Stimulated activated CD8-positive, alpha-beta memory T cell treated with anti-CD3 and anti-CD28 coated beads, Interleukin-7, amount 100 ng/mL, for 48 hours (primary cell): ENCODE measurements around the gene PLCE1.

Experiments
- DNase-seq, 2 donors: peaks; one replicate each; pipeline ENCODE4 v3.0.0-alpha.2; 2020; ENCODE audit warnings: low read depth in 1 of 2; ENCODE audit errors: extremely low read depth in 1 of 2

PLCE1 gene

DNA sequence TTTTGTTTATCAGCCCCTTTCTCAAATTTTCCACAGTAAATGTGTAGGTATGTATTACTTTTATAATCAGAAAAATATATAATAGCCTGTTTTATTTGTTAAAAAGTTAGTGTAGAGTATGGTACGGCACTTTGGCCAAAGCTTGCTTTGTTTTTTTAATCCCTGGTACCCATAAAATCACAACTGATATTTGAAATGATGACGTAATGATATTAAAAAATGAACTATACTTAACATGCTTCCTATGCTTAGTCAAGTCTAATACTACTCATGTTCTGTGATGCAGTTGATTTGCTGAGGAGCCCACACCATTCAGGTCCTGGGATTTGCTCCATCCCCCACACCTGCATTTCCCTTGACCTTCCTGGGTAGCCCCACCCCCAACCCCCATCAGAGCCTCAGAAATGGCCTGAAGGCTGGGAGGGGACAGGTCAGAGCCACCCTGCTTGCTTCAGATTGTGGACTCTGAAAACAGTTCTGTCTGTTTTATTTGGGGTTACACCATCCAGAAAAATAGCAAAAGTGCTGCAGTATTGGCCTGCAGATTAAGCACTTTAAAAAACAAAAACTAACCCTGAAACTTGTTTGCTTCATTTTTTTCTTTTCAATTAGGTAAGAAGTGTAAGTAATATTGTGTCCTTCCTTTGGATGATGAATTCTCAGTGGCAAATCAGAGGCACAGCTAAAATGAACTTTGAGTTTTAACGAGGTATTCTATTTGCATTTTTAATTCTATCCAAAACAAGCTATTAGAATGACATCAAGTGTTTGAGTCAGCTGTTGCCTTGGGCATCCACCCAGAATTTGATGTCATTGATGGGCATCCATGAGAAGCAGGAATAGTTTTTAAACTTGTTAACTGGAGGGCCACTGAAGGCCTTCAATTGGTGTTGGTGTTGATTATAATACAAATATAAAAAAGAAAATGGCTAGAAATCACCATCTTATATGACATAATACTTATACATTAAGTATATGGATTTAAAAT is 23.3 kb downstream of the PLCE1 start:
- no peak for DNase-seq

DNA sequence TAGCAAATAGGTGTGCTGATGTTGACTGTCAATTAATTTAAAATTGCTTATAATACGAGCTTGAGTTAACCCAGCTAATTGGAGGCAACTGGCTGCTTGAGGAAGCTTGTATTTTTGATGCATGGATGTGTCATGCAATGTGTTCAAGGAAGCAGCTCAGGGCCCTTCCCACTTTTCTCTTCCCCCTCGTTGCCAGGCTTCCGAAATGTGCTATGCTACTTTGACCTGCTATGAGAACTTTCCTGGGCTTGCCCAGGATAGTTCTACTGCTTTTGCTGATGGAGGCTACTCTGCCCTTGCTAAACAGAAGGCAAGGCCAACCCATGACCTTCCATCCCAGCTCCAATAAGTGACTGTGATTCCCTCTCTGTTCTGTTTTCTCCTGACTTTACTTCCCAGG is 24.4 kb downstream of the PLCE1 start:
- DNase-seq: no peak

DNA sequence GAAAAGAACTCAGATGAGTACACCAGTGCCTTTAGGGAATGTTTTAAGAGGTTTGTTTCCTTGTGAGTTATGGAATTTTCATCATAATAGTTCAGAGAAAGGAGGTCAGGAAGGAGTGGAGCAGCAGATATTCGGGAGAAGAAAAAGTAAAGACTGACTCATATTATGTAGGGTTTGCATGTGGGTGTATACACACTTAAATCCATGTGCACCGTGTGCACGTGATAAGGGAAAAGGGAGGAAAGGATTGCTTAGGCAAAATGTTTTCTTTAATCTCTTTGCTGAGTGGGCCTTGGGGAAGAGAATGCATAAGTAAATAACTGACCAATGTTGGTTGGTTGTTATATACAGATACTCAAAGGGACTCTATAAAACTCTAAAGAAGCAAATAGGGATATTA is 30.2 kb downstream of the PLCE1 start:
- no peak for DNase-seq

DNA sequence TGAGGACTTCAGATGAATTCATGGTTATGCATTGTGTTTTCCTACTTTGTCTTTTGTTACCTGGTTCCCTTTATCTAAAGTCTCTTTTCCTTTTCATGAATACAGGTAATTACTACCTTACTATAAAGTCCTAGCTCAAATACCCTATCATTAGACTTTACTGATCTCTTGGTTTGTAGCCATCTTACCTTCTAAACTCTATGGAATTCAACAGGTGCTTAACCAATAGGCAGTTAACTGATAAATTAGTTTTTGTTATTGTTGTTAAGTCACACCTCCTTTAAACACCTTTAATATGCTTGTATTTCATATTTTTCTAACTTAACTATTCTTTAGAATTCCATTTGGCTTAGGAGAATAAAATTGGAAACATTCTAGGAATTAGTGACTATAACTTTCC is 30.7 kb downstream of the PLCE1 start:
- no peak for DNase-seq

DNA sequence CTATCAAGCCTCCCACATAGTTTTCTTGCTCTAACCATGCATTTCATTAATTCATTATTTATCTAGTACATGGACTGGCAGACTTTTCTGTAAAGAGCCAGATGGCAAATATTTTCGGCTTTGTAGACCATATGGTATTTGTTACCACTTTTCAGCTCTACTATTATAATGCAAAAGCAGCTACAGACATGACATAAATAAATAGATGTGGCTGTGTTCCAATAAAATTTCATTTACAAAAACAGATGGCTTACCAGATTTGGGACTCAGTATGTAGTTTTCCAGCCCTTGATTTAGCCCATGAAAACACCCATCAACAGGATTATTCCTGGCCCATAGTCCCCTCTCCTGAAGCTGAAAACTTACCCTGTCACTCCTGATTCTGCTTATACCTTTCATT is 32.1 kb downstream of the PLCE1 start:
- DNase-seq: no peak

DNA sequence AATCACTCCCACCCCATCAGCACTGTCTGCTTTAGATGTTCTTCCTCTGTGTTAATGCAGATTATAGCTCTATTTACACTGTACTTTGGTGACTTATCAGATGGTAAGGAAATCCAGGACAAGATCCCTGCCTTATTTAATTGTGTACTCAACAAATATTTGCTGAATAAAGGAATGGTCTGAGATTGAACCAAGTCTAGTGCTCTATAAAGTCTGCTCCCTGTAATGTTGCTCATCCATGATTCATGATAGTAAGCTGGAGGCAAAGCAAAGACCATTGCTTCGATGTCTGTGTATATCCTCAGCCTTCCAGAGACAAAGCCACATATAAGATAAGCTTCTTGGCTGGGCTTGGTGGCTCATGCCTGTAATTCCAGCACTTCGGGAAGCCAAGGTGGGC is 33.5 kb downstream of the PLCE1 start:
- no peak for DNase-seq

DNA sequence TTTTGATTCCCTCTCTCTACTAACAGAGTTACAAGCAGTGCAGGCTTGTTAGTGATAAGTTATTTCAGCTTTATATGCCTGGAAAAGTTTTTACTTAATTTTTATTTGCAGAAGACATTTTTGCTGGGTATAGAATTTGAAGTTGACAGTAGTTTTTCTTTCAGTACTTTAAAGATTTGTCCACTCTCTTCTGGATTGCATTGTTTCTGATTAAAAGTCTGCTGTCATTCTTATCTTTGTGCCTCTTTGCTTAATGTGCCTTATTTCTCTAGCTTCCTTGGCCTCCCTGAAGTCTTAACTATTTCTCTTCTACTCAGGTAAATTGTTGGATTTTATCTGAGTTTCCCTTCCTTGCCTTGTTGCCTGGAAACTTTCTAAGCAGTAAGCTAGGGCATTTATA is 36.2 kb downstream of the PLCE1 start:
- no peak for DNase-seq

DNA sequence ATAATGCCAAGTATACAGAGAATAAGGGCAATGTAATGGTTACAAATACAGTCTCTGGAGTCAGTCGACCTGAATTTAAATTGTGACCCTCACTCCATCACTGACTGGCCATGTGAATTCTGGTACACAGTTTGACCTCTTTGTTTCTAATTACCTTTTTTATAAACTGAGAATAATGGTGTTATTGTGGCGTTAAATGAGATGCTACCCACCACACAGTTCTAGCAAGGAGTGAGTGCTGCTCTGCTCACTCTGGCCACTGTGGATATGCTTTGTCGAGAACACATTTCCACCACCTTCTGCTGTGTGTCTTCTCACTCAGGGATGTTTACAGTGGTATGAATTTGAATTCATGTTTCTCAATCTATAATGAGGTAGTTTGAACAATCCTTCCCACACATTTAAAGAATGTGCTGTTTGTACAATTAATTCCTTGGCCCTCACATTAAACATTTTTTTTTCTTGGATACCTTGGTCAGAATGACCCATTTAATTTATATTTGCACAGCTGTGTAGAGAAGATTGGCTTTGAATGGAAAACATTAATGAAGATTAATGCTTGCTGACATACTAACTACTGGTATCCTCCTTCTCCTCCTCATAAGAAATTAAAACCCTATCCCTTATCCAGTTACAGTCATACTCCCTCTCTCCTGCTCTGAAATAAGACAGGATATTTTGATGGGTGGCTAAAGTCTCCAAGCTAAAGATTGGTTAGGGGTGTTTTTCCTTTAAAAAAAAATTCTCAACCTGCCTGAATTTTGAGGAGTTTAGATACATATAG is 42.4 kb downstream of the PLCE1 start:
- no peak for DNase-seq

DNA sequence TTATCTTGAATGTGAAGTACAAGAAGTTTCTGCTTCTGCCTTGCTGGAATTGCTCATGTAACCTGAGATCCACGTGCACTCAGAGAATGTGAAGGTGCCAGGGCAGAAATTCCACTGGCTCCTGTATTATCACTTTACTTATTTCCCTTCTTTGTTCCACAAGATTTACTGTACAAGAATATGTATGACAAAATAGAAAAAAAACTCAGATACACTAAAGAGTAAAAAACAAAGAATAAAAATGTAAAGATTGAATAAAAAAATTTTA is 43.0 kb downstream of the PLCE1 start:
- DNase-seq: no peak

DNA sequence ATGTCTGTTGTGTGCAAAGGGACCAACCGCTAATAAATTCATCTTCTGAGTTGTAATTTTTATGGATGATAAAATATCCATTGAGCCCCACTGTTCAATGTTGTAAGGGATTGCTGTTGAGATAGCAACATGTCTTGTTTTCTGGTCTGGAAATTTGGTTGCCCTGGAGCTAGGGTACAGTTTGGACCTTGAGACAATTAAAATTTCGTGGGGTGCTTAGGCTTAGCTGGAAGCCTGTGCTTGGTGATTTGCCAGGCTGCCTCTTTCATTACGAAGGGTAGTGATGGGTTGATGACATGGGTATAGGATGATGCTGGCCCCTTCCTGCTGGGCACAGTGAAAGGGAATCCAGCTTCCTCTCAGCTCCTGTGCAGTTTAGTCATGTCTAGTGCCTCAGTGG is 43.6 kb downstream of the PLCE1 start:
- DNase-seq: no peak

DNA sequence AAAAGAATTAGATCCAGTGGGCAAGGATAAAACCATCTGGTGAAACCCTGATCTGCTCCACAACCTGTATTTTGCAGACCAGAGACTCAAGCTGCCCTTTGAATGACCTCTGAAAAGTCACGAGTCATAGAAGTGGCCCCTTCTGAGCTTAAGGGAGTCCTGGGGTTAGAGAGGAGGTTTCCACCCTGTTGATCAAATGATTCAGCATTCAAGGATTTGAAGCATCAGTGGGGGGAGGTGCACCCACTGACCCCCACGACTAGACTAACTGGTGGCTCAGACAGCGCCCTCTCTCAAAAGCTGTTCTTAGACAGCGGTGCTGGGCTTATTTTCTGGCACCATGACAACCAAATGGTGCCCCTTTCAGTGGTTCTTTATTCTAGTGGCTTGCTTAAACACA is 44.3 kb downstream of the PLCE1 start:
- no peak for DNase-seq

DNA sequence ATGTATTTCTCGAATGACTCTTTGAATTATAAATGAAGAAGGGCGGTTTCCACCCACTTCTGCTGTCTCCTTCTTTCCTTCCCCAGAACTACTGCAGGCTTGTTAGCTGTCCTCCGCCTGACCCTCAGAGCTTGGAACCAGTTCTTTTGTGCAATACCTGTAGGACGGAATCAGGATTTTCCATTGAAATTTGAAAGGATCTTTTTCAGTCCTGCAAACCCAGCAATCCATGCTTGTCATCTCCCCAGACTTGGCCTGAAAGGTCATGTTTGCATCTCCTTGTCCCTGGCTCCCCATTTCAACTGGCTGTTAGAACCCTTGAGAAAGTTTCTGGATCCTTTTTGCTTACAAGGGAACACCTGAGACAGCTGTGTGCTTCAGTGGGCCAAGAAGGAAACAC is 47.5 kb downstream of the PLCE1 start:
- DNase-seq: no peak

DNA sequence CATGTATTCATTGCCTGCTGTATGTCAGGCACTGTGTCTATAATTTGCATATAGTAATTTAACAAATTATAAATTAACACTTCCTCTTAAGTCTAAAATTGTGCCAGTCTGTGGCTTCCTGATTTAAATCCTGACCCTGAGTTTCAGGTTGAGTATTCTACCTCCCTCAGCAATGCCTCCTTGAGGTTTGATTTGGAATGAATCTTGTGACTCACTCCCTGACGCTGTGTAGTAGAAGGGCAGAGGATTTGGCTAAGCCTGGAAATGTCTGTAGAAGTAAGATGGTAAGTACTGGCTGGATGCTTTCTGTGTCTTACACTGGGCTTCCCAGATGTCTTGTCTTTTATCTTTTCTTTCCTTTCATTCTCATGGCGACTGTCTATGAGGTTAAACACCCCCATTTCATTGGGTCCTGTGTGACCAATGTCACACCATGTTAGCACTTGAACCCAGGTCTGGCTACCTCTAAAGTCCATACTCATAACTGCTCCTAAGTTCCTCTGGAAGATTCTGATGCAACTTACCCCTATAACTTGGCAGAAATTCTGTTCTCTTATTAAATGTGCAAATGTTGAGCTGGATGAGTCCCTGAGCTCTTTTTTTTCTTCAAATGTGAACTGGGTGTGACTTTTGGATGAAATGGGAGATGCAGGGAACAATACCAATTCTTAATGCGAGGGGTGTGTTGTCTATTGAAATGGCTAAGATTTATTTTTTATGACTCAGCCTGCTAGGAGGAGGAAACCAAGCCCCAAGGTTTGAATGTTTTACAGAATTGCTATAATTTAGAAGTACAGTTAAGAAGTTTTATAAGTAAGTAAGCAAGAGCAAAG is 48.5 kb downstream of the PLCE1 start:
- DNase-seq: no peak

DNA sequence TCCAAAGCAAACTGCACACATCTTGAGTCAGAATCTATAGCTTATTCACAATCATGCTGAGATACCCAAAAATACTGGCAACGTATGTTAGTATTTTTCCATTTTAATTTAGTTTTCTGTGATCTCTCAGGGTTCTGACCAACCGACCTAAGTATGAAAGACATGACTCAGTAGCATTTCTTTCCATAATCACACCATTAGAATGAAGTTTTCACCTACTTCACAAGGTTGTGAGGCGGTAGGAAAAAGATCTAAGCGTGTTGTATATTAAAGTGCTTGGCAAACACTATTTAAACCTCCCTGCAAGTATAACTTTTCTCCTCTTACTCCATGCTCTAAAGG is 49.1 kb downstream of the PLCE1 start:
- DNase-seq: no peak
